ENCODE data around the gene MRPL50. TPM values are rescaled to one million over a fixed set of nuclear protein-coding genes. Genes with fewer than 3 reads are reported as not detected.

The MRPL50 gene
- 9.4 and 10.6 TPM in 2 replicates for total RNA-seq

DNA sequence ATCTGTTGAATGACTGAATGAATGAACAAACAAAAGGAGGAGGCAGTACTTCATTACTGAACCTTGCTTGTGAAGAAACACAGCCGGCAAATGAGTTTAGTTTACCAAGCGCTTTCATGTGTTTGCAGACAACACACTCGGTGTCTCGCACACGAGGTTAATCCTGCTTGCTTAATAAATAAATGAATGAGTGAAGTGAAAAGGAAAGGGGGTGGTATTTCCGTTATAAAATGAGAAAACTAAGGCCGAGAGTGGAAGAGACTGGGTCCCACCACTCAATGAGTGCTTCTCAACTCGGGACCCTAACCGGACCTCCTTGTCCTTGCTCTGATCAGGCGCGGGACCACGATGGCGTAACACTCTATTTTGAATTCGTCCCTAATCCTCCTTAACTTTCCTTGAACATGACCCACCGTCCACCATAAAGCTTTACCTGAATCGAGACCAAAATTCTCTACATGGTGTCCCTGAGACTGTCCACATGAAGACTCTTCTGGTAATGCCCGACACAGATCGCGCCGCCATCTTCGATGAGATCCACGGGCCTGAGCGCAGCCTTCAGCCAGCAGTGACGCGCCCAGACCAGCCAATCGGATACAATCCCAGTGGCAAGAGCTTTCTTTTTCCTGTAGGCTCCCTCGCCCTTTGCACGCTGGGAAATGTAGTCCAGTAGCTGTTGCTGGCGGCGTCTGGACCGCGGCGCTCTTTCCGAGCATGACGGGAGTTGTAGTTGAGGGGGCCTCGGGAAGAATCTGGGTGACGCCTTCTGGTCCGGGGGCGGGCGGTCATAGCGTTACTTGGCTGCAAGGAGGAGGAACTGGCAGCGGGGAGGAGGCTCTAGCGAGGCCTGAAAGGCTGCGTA is at the start of gene MRPL50, which contains the start of gene ZNF189:
TSS of gene MRPL50 (minus strand) at position 551 of the 862 bp plus-strand sequence. CDS start at position 525, 26 bp downstream.
TSS of gene ZNF189 (plus strand) at position 784 of the 862 bp plus-strand sequence. CDS start 306 bp downstream, outside the sequence.

DNA sequence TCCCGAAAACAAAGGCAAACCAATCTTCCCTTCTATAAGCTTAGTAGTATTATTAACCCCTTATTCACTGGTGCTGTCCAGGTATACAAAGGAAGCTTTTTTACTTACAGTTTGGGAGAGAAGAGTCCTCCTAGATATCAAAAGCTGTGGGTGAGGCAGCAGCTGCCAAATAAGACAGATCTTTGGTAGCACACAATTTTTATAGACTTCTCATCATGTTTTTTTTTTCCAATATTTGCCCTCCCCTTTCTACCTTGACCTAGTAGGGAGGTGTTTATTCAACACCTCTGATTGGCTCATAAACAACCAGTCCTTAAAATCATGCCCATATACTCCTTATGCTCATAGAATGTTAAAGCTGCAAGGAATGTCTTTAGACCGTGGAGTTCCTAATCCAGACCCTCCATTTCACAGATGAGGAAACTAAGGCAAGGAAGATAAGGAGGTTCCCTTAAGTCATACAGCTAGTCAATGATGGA is 37.2 kb upstream of the MRPL50 start, which contains the start of gene ALDOB:
TSS of gene ALDOB (minus strand) at position 174 of the 479 bp plus-strand sequence. CDS start 4,887 bp downstream, outside the sequence.

DNA sequence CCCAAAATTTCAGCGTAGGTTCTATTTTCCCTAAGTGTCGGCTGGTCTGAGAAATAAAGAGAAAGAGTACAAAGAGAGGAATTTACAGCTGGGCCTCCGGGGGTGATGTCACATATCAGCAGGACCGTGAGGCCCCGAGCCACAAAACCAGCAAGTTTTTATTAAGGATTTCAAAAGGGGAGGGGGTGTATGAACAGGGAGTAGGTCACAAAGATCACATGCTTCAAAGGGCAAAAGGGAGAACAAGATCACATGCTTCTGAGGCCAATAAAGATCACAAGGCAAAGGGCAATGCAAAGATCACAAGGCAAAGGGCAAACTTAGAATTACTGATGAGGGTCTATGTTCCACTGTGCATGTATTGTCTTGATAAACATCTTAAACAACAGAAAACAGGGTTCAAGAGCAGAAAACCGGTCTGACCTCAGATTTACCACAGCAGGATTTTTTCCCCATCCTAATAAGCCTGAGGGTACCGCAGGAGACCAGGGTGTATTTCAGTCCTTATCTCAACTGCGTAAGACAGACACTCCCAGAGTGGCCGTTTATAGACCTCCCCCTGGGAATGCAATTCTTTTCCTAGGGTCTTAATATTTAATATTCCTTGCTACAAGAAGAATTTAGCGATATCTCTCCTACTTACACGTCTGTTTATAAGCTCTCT is 13.4 kb downstream of the MRPL50 start, which contains the start of gene BAAT:
TSS of gene BAAT (minus strand) at position 134 of the 664 bp plus-strand sequence. CDS start 13,602 bp downstream, outside the sequence.

Other genes starting within 250 kb of the MRPL50 start
- 0.06 and 0.24 TPM in 2 replicates for gene BAAT, start 13.6 kb downstream of the MRPL50 start, total RNA-seq
- 11.5 and 14.8 TPM in 2 replicates for gene ZNF189, start 233 bp upstream of the MRPL50 start, total RNA-seq
- gene ALDOB, start 37.2 kb upstream of the MRPL50 start, total RNA-seq: not detected in 2 replicates
- 14.7 and 16.6 TPM in 2 replicates for gene RNF20, start 135.2 kb upstream of the MRPL50 start, total RNA-seq
- gene PPP3R2, start 196.4 kb upstream of the MRPL50 start, total RNA-seq: not detected in 2 replicates

Data from cardiac ventricle fibroblast (primary cell).